ENCODE data around the gene PSG3. TPM values are rescaled to one million over a fixed set of nuclear protein-coding genes. Genes with fewer than 3 reads are reported as not detected.

Gene PSG3
- total RNA-seq (2022; extraction: Qiagen RNA extraction): 0.07 to 0.26 TPM (median 0.09 TPM) in 3 of 5 replicates, not detected in the others

DNA sequence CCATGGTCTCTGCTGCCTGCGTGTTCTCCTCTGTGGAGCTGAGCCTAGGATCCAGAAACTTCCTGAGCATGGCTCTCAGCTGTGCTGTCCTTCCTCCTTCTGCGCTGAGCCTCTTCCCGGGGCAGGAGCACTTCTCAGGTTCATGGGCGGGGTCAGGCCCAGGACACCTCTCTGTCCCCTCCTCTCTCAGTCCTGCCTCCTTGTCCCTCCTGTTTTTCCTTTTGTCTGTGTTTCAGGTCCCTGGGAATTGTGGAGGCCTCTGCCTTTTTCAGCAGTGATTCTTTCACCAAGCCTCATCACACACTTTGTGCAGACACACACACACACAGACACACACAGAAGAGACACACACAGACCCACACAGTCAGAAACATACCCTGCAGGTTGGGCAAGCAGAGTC is at the start of gene PSG3:
Gene PSG3 (minus strand): TSS at position 101 of the 400 bp plus-strand sequence. CDS start 97 bp downstream, at position 4.

Other genes starting within 250 kb of the PSG3 start
- 1.7 to 2.7 TPM (median 2.0 TPM) in 5 replicates for gene CEACAM1, start 212.0 kb downstream of the PSG3 start, total RNA-seq (2022; extraction: Qiagen RNA extraction)
- not detected in 5 replicates for gene CEACAM8, start 145.6 kb downstream of the PSG3 start, total RNA-seq (2022; extraction: Qiagen RNA extraction)
- gene PSG8, start 25.2 kb upstream of the PSG3 start, total RNA-seq (2022; extraction: Qiagen RNA extraction): 0.16 to 0.39 TPM (median 0.29 TPM) in 4 of 5 replicates, not detected in the other
- gene PSG1, start 139.2 kb upstream of the PSG3 start, total RNA-seq (2022; extraction: Qiagen RNA extraction): 0.10 to 0.44 TPM (median 0.20 TPM) in 5 replicates
- not detected in 5 replicates for gene PSG6, start 177.4 kb upstream of the PSG3 start, total RNA-seq (2022; extraction: Qiagen RNA extraction)
- gene PSG7, start 196.7 kb upstream of the PSG3 start, total RNA-seq (2022; extraction: Qiagen RNA extraction): 0.10 TPM in 1 of 5 replicates, not detected in the others